Endothelial cell of umbilical vein (primary cell): ENCODE measurements around the gene NRDC.

ENCODE experiments used
- EZH2 ChIP-seq: IDR thresholded peaks from 2 replicates; pipeline ENCODE4 v1.6.1; 2012; ENCODE audit warnings: borderline replicate concordance, low read depth, mild to moderate bottlenecking, moderate library complexity, low read length, inconsistent platforms; ENCODE audit not compliant: severe bottlenecking
- POLR2AphosphoS5 ChIP-seq: IDR thresholded peaks from 2 replicates; pipeline ENCODE4 v1.6.1; 2012; ENCODE audit warnings: low read depth, mild to moderate bottlenecking, control low read depth, low read length, moderate library complexity; ENCODE audit not compliant: insufficient read depth
- TF ChIP-seq, protein P1 (sequence below), 2 donors: IDR thresholded peaks; 1 replicate in 1 of 2; 2 replicates in 1 of 2; pipeline ENCODE4 v1.5.1; 2011; ENCODE audit warnings: low read length in 2 of 2, mild to moderate bottlenecking in 2 of 2, moderate library complexity in 2 of 2, control low read depth in 1 of 2, inconsistent platforms in 1 of 2, low read depth in 1 of 2; ENCODE audit not compliant: insufficient read depth in 1 of 2; ENCODE audit errors: extremely low read depth in 1 of 2
- TF ChIP-seq, protein P2 (sequence below): IDR thresholded peaks from 2 replicates; pipeline ENCODE4 v1.6.1; 2011; ENCODE audit not compliant: insufficient read depth, insufficient read length

DNA sequence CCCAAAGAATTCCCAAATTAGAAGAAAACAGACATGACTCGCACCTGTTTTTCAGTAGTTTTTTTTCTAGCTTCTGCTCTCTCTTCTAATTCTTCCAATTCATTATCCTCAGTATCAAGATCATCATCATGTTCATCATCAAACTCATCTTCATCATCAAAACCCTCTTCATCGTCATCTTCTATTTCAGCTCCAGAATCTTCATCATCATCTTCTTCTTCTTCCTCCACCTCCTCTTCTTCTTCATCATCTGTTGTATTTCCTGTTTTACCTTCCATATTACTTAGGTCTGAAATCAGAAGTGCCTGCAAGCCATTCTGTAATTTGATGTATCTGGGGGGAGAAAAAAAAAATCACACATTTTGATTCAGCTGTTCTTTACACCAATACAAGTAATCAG, 38.3 kb downstream of the NRDC start:
- TF ChIP-seq, protein P1, sequence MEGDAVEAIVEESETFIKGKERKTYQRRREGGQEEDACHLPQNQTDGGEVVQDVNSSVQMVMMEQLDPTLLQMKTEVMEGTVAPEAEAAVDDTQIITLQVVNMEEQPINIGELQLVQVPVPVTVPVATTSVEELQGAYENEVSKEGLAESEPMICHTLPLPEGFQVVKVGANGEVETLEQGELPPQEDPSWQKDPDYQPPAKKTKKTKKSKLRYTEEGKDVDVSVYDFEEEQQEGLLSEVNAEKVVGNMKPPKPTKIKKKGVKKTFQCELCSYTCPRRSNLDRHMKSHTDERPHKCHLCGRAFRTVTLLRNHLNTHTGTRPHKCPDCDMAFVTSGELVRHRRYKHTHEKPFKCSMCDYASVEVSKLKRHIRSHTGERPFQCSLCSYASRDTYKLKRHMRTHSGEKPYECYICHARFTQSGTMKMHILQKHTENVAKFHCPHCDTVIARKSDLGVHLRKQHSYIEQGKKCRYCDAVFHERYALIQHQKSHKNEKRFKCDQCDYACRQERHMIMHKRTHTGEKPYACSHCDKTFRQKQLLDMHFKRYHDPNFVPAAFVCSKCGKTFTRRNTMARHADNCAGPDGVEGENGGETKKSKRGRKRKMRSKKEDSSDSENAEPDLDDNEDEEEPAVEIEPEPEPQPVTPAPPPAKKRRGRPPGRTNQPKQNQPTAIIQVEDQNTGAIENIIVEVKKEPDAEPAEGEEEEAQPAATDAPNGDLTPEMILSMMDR (IDR thresholded peaks at IDR 0.05; ENCODE audit: extremely low read depth in 1 of 2, insufficient read depth in 1 of 2, low read depth in 1 of 2, low read length in 2 of 2), result no peak
- TF ChIP-seq EZH2 (no peak), POLR2AphosphoS5 (no peak)
- TF ChIP-seq, protein P2, sequence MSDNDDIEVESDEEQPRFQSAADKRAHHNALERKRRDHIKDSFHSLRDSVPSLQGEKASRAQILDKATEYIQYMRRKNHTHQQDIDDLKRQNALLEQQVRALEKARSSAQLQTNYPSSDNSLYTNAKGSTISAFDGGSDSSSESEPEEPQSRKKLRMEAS, result no peak
